ENCODE data around the gene STAT5B.
"Not testable (repeated sequence)": the region's sequence is repeated elsewhere in the genome, so short reads cannot be mapped to it uniquely, and the experiment has no call there.

Gene STAT5B

DNA sequence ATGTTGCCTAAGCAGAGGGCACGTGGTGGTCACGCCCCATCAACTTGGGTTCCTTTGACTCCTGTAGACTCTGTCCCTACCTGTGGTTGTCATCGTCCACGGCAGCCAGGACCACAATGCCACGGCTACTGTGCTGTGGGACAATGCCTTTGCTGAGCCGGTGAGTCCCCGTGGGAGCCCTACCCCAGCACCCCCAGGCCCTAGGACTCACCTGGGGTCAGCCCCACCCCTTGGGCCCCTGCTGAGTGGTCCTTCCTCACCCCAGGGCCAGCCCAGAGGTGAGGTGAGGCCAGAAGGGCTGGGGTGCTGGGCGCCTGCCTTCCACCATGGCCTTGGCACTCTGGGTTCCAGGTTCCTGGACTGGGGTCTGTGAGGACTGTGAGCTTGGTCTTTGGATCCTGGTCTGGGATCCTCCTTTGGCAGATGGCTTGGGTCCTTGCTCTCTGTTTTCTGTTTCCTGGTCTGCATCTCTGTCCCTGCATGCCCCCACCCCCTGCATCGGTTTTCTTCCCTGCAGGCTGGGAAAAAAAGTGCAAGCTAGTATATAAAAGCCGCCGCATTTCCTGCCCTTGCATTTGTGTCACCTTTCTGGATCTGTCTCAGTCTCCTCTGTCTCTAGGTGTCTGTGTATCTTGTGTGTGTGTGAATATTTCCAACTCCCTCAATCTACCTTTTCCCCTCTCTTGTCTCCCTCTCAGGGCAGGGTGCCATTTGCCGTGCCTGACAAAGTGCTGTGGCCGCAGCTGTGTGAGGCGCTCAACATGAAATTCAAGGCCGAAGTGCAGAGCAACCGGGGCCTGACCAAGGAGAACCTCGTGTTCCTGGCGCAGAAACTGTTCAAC is 29.6 kb upstream of the STAT5B start:
- Histone ChIP-seq H4K8ac (ENCODE audit: low read depth, low read length) (no peak overlapping the region), H2BK12ac (ENCODE audit: low read length) (no peak overlapping the region), H3K14ac (ENCODE audit: low read length) (no peak overlapping the region), H3K27me3 (ENCODE audit: insufficient read depth, low read length) (no peaks in the 10 kb centered on the region), H3K79me1 (ENCODE audit: low read length) (no peaks in the 10 kb centered on the region), H3K9ac (ENCODE audit: low read length) (no peak overlapping the region), H3K9me3 (ENCODE audit: insufficient read depth, low read depth, low read length) (no peaks in the 10 kb centered on the region), H3K79me2 (ENCODE audit: control insufficient read depth, insufficient read depth, low read length, poor library complexity) (no peaks in the 10 kb centered on the region), H3K4me1 (ENCODE audit: control insufficient read depth in 1 of 2, insufficient read depth in 2 of 2, low read length in 2 of 2) (no peaks in the 10 kb centered on the region), H3K36me3 (ENCODE audit: control insufficient read depth in 1 of 2, insufficient read depth in 2 of 2, low read length in 2 of 2) (no peaks in the 10 kb centered on the region), H2BK120ac (ENCODE audit: insufficient read depth, low read length, poor library complexity) (no peak overlapping the region), H3K4ac (ENCODE audit: low read depth, low read length) (no peak overlapping the region), H4K91ac (ENCODE audit: low read depth, low read length) (no peak overlapping the region), H3K4me2 (ENCODE audit: low read length) (no peak overlapping the region), H3K27ac (ENCODE audit: low read depth, low read length) (no peak overlapping the region), H2AK5ac (ENCODE audit: low read length) (no peak overlapping the region), H2BK5ac (ENCODE audit: low read depth, low read length, poor library complexity) (no peak overlapping the region), H3K4me3 (ENCODE audit: low read depth, low read length) (no peak overlapping the region), H3K23ac (ENCODE audit: low read length) (no peak overlapping the region), H3K18ac (ENCODE audit: low read length) (no peak overlapping the region), H4K12ac (ENCODE audit: low read depth, low read length) (no peak overlapping the region), H2AFZ (ENCODE audit: insufficient read depth, low read length, poor library complexity) (no peak overlapping the region)
- DNase-seq = no peak
- WGBS (ENCODE audit: extremely low coverage, insufficient coverage, insufficient read length) = no CpG with 5 or more reads among the region's 18 CpGs

- H3K18ac ChIP-seq (ENCODE audit: low read length); H4K12ac ChIP-seq (ENCODE audit: low read depth, low read length); H3K27ac ChIP-seq (ENCODE audit: low read depth, low read length); H3K4me3 ChIP-seq (ENCODE audit: low read depth, low read length); H3K23ac ChIP-seq (ENCODE audit: low read length); H3K4me1 ChIP-seq (ENCODE audit: control insufficient read depth in 1 of 2, insufficient read depth in 2 of 2, low read length in 2 of 2); H2BK120ac ChIP-seq (ENCODE audit: insufficient read depth, low read length, poor library complexity); H3K9me3 ChIP-seq (ENCODE audit: insufficient read depth, low read depth, low read length); DNase-seq; H4K91ac ChIP-seq (ENCODE audit: low read depth, low read length); H3K9ac ChIP-seq (ENCODE audit: low read length); H3K27me3 ChIP-seq (ENCODE audit: insufficient read depth, low read length); H2AK5ac ChIP-seq (ENCODE audit: low read length); H2BK5ac ChIP-seq (ENCODE audit: low read depth, low read length, poor library complexity); H3K4me2 ChIP-seq (ENCODE audit: low read length); H3K79me1 ChIP-seq (ENCODE audit: low read length); H3K79me2 ChIP-seq (ENCODE audit: control insufficient read depth, insufficient read depth, low read length, poor library complexity); H3K14ac ChIP-seq (ENCODE audit: low read length); H3K4ac ChIP-seq (ENCODE audit: low read depth, low read length); H2BK12ac ChIP-seq (ENCODE audit: low read length); H4K8ac ChIP-seq (ENCODE audit: low read depth, low read length); H2AFZ ChIP-seq (ENCODE audit: insufficient read depth, low read length, poor library complexity); H3K36me3 ChIP-seq (ENCODE audit: control insufficient read depth in 1 of 2, insufficient read depth in 2 of 2, low read length in 2 of 2): not testable (repeated sequence)
- no CpG with 5 or more reads among the region's 6 CpGs for WGBS (ENCODE audit: extremely low coverage, insufficient coverage, insufficient read length)
Observed at GRCh38 chr17:42305031-42305330, 28.8 kb upstream of the STAT5B start.

GRCh38 chr17:42304187-42305030 is 28.2 kb upstream of the STAT5B start:
- H3K4me2 ChIP-seq (ENCODE audit: low read length) = no peak overlapping the region
- H3K9ac ChIP-seq (ENCODE audit: low read length) = no peak overlapping the region
- DNase-seq = no peak
- H3K79me1 ChIP-seq (ENCODE audit: low read length) = no peaks in the 10 kb centered on the region
- WGBS (ENCODE audit: extremely low coverage, insufficient coverage, insufficient read length) = no CpG with 5 or more reads among the region's 16 CpGs
- no peak overlapping the region for H2BK12ac ChIP-seq (ENCODE audit: low read length)
- H4K8ac ChIP-seq (ENCODE audit: low read depth, low read length) = no peak overlapping the region
- H3K9me3 ChIP-seq (ENCODE audit: insufficient read depth, low read depth, low read length) = no peaks in the 10 kb centered on the region
- H2BK120ac ChIP-seq (ENCODE audit: insufficient read depth, low read length, poor library complexity) = no peak overlapping the region
- H3K27ac ChIP-seq (ENCODE audit: low read depth, low read length) = no peak overlapping the region
- no peaks in the 10 kb centered on the region for H3K36me3 ChIP-seq (ENCODE audit: control insufficient read depth in 1 of 2, insufficient read depth in 2 of 2, low read length in 2 of 2)
- H3K4me3 ChIP-seq (ENCODE audit: low read depth, low read length) = no peak overlapping the region
- H2AFZ ChIP-seq (ENCODE audit: insufficient read depth, low read length, poor library complexity) = no peak overlapping the region
- H3K4ac ChIP-seq (ENCODE audit: low read depth, low read length) = no peak overlapping the region
- H2BK5ac ChIP-seq (ENCODE audit: low read depth, low read length, poor library complexity) = no peak overlapping the region
- H3K18ac ChIP-seq (ENCODE audit: low read length) = no peak overlapping the region
- no peak overlapping the region for H3K14ac ChIP-seq (ENCODE audit: low read length)
- no peaks in the 10 kb centered on the region for H3K79me2 ChIP-seq (ENCODE audit: control insufficient read depth, insufficient read depth, low read length, poor library complexity)
- H3K23ac ChIP-seq (ENCODE audit: low read length) = no peak overlapping the region
- H4K12ac ChIP-seq (ENCODE audit: low read depth, low read length) = no peak overlapping the region
- no peaks in the 10 kb centered on the region for H3K4me1 ChIP-seq (ENCODE audit: control insufficient read depth in 1 of 2, insufficient read depth in 2 of 2, low read length in 2 of 2)
- no peak overlapping the region for H4K91ac ChIP-seq (ENCODE audit: low read depth, low read length)
- no peaks in the 10 kb centered on the region for H3K27me3 ChIP-seq (ENCODE audit: insufficient read depth, low read length)
- H2AK5ac ChIP-seq (ENCODE audit: low read length) = no peak overlapping the region

- Histone ChIP-seq H2AK5ac (ENCODE audit: low read length) (no peak overlapping the region), H3K27ac (ENCODE audit: low read depth, low read length) (no peak overlapping the region), H3K23ac (ENCODE audit: low read length) (no peak overlapping the region), H3K79me1 (ENCODE audit: low read length) (no peaks in the 10 kb centered on the region), H3K14ac (ENCODE audit: low read length) (no peak overlapping the region), H4K8ac (ENCODE audit: low read depth, low read length) (no peak overlapping the region), H3K4me2 (ENCODE audit: low read length) (no peak overlapping the region), H2BK12ac (ENCODE audit: low read length) (no peak overlapping the region), H3K4me3 (ENCODE audit: low read depth, low read length) (no peak overlapping the region), H3K18ac (ENCODE audit: low read length) (no peak overlapping the region), H3K9me3 (ENCODE audit: insufficient read depth, low read depth, low read length) (no peaks in the 10 kb centered on the region), H3K79me2 (ENCODE audit: control insufficient read depth, insufficient read depth, low read length, poor library complexity) (no peaks in the 10 kb centered on the region), H4K91ac (ENCODE audit: low read depth, low read length) (no peak overlapping the region), H3K4me1 (ENCODE audit: control insufficient read depth in 1 of 2, insufficient read depth in 2 of 2, low read length in 2 of 2) (no peaks in the 10 kb centered on the region), H2AFZ (ENCODE audit: insufficient read depth, low read length, poor library complexity) (no peak overlapping the region), H3K27me3 (ENCODE audit: insufficient read depth, low read length) (no peaks in the 10 kb centered on the region), H3K36me3 (ENCODE audit: control insufficient read depth in 1 of 2, insufficient read depth in 2 of 2, low read length in 2 of 2) (no peaks in the 10 kb centered on the region), H2BK5ac (ENCODE audit: low read depth, low read length, poor library complexity) (no peak overlapping the region), H4K12ac (ENCODE audit: low read depth, low read length) (no peak overlapping the region), H3K4ac (ENCODE audit: low read depth, low read length) (no peak overlapping the region), H3K9ac (ENCODE audit: low read length) (no peak overlapping the region), H2BK120ac (ENCODE audit: insufficient read depth, low read length, poor library complexity) (no peak overlapping the region)
- DNase-seq = no peak
- WGBS (ENCODE audit: extremely low coverage, insufficient coverage, insufficient read length) = no CpG with 5 or more reads among the region's 3 CpGs
Observed at GRCh38 chr17:42303694-42304093, 27.5 kb upstream of the STAT5B start.
